ENCODE measurements around the gene GFRA3.

Gene GFRA3

GRCh38 chr5:138238034-138238433, 36.4 kb downstream of the GFRA3 start:
- Histone ChIP-seq H3K4me3 (ENCODE audit: low read length) (no peak overlapping the region), H3K36me3 (ENCODE audit: control insufficient read depth, low read length) (no peaks in the 10 kb centered on the region), H4K20me1 (ENCODE audit: control insufficient read depth, insufficient read depth, low read depth, low read length) (no peaks in the 10 kb centered on the region), H3K4me2 (ENCODE audit: low read length) (no peak overlapping the region), H3K79me2 (ENCODE audit: control insufficient read depth, low read length) (no peaks in the 10 kb centered on the region), H3F3A (ENCODE audit: control insufficient read depth, insufficient read depth) (no peaks in the 10 kb centered on the region), H3K27me3 (ENCODE audit: control insufficient read depth, low read length) (peaks cover 38% of the 10 kb centered on the region), H3K9me2 (replicated peaks; ENCODE audit: control insufficient read depth, low read length) (no peaks in the 10 kb centered on the region), H3K4me1 (ENCODE audit: control insufficient read depth, low read length) (peaks cover 6% of the 10 kb centered on the region; the same call in 1 of the 2 replicates), H3K27ac (ENCODE audit: low read depth, low read length) (no peak overlapping the region), H3K9me3 (ENCODE audit: control insufficient read depth, insufficient read depth, low read length) (no peaks in the 10 kb centered on the region)
- no peak for TF ChIP-seq CTCF (IDR thresholded peaks at IDR 0.05; ENCODE audit: low read depth, low read length, poor library complexity, severe bottlenecking)
- no peak for TF ChIP-seq EZH2phosphoT487 (IDR thresholded peaks at IDR 0.05; ENCODE audit: borderline replicate concordance, low read length)

DNA sequence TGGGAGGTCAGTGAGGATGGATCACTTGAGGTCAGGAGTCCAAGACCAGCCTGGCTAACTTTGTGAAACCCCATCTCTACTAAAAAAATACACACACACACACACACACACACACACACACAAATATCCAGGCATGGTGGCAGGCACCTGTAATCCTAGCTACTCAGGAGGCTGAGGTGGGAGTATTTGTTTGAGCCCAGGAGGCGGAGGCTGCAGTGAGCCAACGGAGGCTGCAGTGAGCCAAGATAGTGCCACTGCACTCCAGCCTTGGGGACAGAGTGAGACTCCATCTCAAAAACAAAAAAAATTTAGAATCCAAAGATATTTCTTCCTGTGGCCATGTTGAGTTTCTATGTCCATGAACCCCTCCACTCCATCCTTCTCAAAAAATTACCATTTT, 39.8 kb downstream of the GFRA3 start:
- Histone ChIP-seq H3K27ac (ENCODE audit: low read depth, low read length) (no peak overlapping the region), H3K4me1 (ENCODE audit: control insufficient read depth, low read length) (no peaks in the 10 kb centered on the region), H4K20me1 (ENCODE audit: control insufficient read depth, insufficient read depth, low read depth, low read length) (no peaks in the 10 kb centered on the region), H3K27me3 (ENCODE audit: control insufficient read depth, low read length) (peaks cover 19% of the 10 kb centered on the region), H3K9me2 (replicated peaks; ENCODE audit: control insufficient read depth, low read length) (no peaks in the 10 kb centered on the region), H3K79me2 (ENCODE audit: control insufficient read depth, low read length) (no peaks in the 10 kb centered on the region), H3K9me3 (ENCODE audit: control insufficient read depth, insufficient read depth, low read length) (no peaks in the 10 kb centered on the region), H3K36me3 (ENCODE audit: control insufficient read depth, low read length) (no peaks in the 10 kb centered on the region), H3K4me2 (ENCODE audit: low read length) (no peak overlapping the region), H3F3A (ENCODE audit: control insufficient read depth, insufficient read depth) (no peaks in the 10 kb centered on the region), H3K4me3 (ENCODE audit: low read length) (no peak overlapping the region)
- TF ChIP-seq EZH2phosphoT487 (IDR thresholded peaks at IDR 0.05; ENCODE audit: borderline replicate concordance, low read length) (no peak), CTCF (IDR thresholded peaks at IDR 0.05; ENCODE audit: low read depth, low read length, poor library complexity, severe bottlenecking) (no peak)

GRCh38 chr5:138233280-138233679, 41.1 kb downstream of the GFRA3 start:
- H3K36me3 ChIP-seq (ENCODE audit: control insufficient read depth, low read length), result no peaks in the 10 kb centered on the region
- no peak for TF ChIP-seq EZH2phosphoT487 (IDR thresholded peaks at IDR 0.05; ENCODE audit: borderline replicate concordance, low read length)
- no peak for TF ChIP-seq CTCF (IDR thresholded peaks at IDR 0.05; ENCODE audit: low read depth, low read length, poor library complexity, severe bottlenecking)
- H3K79me2 ChIP-seq (ENCODE audit: control insufficient read depth, low read length), result no peaks in the 10 kb centered on the region
- H3K27me3 ChIP-seq (ENCODE audit: control insufficient read depth, low read length), result peaks cover 11% of the 10 kb centered on the region; the same call in 1 of the 2 replicates
- H3F3A ChIP-seq (ENCODE audit: control insufficient read depth, insufficient read depth), result no peaks in the 10 kb centered on the region
- H3K9me3 ChIP-seq (ENCODE audit: control insufficient read depth, insufficient read depth, low read length), result no peaks in the 10 kb centered on the region
- no peaks in the 10 kb centered on the region for H4K20me1 ChIP-seq (ENCODE audit: control insufficient read depth, insufficient read depth, low read depth, low read length)
- no peak overlapping the region for H3K27ac ChIP-seq (ENCODE audit: low read depth, low read length)
- H3K4me3 ChIP-seq (ENCODE audit: low read length), result no peak overlapping the region
- no peaks in the 10 kb centered on the region for H3K9me2 ChIP-seq (replicated peaks; ENCODE audit: control insufficient read depth, low read length)
- H3K4me1 ChIP-seq (ENCODE audit: control insufficient read depth, low read length), result no peaks in the 10 kb centered on the region
- H3K4me2 ChIP-seq (ENCODE audit: low read length), result no peak overlapping the region
